ENCODE results near the gene MIB1. TPM values are rescaled to one million over a fixed set of nuclear protein-coding genes. Genes with fewer than 3 reads are reported as not detected.

The MIB1 gene
- total and polyA plus RNA-seq, 9 of the 15 experiments (the other 6 are each of a cell fraction or from before 2014, with no cell fraction given) = 7.2 to 43.8 (median 23.2) TPM

DNA sequence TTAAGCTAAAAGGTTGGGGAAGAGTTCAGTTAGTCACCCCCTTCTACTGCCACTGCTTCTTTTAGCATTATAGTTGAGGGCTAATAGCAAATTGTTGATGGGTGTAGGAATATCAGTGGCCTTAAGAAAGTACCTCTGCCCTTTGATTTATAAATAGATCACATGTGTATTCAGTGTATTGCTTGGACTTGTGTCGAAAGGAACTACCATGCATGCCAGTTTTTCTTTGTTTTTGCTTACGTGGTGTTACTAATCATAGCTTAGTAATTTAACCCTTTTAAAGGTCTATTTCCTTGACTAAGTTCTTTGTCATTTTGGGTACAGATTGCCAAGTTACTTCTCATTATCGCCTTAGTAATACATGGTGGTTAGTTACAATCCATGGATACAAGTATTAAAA is 85.6 kb downstream of the MIB1 start:
- Histone ChIP-seq H3K9me1 (ENCODE audit: control insufficient read depth, insufficient read depth, low read length) (no peaks in the 10 kb centered on the region), H4K20me1 (replicated peaks; ENCODE audit: control insufficient read depth, insufficient read depth, low read length) (no peaks in the 10 kb centered on the region), H3K9ac (ENCODE audit: insufficient read depth in 1 of 2, low read depth in 2 of 2, low read length in 2 of 2) (no peak overlapping the region), H3K27ac (ENCODE audit: extremely low read depth, low read depth, low read length) (no peak overlapping the region), H3K4me1 (replicated peaks in 1 of 2; ENCODE audit: control insufficient read depth in 2 of 2, insufficient read depth in 2 of 2, low read length in 2 of 2) (no peaks in the 10 kb centered on the region), H3K79me2 (ENCODE audit: control insufficient read depth, insufficient read depth, low read length) (no peaks in the 10 kb centered on the region), H3K36me3 (ENCODE audit: control insufficient read depth, insufficient read depth, low read length) (peaks cover 14% of the 10 kb centered on the region; the same call in 1 of the 3 replicates), H3K27me3 (ENCODE audit: control insufficient read depth in 2 of 2, insufficient read depth in 2 of 2, low read length in 2 of 2) (no peaks in the 10 kb centered on the region), H3K4me2 (ENCODE audit: insufficient read depth, low read length) (no peak overlapping the region), H3K9me3 (replicated peaks; ENCODE audit: control insufficient read depth, insufficient read depth, low read depth, low read length) (no peaks in the 10 kb centered on the region), H3K4me3 (no peak overlapping the region), H2AFZ (ENCODE audit: low read depth, low read length) (no peak overlapping the region)
- DNase-seq (ENCODE audit: extremely low read depth in 1 of 4, low spot score in 3 of 4) = no peak
- ChIA-PET CTCF (ENCODE audit: low intra/inter-chr PET ratio) (no interaction called here), POLR2A (interaction anchor here (0.8 to 1.1 kb wide), 2 partner anchors 16 to 148 kb away, joined by 3 to 5 read pairs; no protein-coding TSS in a partner anchor)
- 86% methylated on average over 3 of the region's 3 CpGs for WGBS (ENCODE audit: insufficient coverage, low coverage, missing lambda C conversion rate)
- in situ Hi-C loops (cut with MboI) = no loop called here
- intact Hi-C loops (cut with micrococcal nuclease) = no loop called here
- no TSS peak for BruUV-seq (replicated peaks)
- peak; percentile 37 for FAIRE-seq
- TF ChIP-seq DDX20 (tag; IDR thresholded peaks at IDR 0.05; ENCODE audit: low read depth) = no peak
- TF ChIP-seq ZBTB26 (CRISPR knock-in tag; IDR thresholded peaks at IDR 0.05) = no peak
- TF ChIP-seq, protein P1, sequence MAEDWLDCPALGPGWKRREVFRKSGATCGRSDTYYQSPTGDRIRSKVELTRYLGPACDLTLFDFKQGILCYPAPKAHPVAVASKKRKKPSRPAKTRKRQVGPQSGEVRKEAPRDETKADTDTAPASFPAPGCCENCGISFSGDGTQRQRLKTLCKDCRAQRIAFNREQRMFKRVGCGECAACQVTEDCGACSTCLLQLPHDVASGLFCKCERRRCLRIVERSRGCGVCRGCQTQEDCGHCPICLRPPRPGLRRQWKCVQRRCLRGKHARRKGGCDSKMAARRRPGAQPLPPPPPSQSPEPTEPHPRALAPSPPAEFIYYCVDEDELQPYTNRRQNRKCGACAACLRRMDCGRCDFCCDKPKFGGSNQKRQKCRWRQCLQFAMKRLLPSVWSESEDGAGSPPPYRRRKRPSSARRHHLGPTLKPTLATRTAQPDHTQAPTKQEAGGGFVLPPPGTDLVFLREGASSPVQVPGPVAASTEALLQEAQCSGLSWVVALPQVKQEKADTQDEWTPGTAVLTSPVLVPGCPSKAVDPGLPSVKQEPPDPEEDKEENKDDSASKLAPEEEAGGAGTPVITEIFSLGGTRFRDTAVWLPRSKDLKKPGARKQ (CRISPR knock-in tag; IDR thresholded peaks at IDR 0.05) = no peak
- TF ChIP-seq, protein P2, sequence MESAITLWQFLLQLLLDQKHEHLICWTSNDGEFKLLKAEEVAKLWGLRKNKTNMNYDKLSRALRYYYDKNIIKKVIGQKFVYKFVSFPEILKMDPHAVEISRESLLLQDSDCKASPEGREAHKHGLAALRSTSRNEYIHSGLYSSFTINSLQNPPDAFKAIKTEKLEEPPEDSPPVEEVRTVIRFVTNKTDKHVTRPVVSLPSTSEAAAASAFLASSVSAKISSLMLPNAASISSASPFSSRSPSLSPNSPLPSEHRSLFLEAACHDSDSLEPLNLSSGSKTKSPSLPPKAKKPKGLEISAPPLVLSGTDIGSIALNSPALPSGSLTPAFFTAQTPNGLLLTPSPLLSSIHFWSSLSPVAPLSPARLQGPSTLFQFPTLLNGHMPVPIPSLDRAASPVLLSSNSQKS (CRISPR knock-in tag; IDR thresholded peaks at IDR 0.05) = no peak
- no peak for TF ChIP-seq SP2 (IDR thresholded peaks at IDR 0.05; ENCODE audit: extremely low read depth, low read depth, low read length, poor library complexity, severe bottlenecking)
- no peak for TF ChIP-seq HMG20B (CRISPR knock-in tag; IDR thresholded peaks at IDR 0.05)
- no peak for TF ChIP-seq CHCHD3 (CRISPR knock-in tag; IDR thresholded peaks at IDR 0.05)
- no peak for TF ChIP-seq ZNF561 (CRISPR knock-in tag; conservative IDR thresholded peaks at IDR 0.05)
- TF ChIP-seq NKRF (IDR thresholded peaks at IDR 0.05; ENCODE audit: borderline replicate concordance) = no peak
- TF ChIP-seq FOXA1 (IDR thresholded peaks at IDR 0.05; ENCODE audit: borderline replicate concordance) = no peak
- no peak for ATAC-seq
